SW480 (cell line): ENCODE data around the gene CDCP2.

Experiments
- DNase-seq: peaks from one replicate; pipeline ENCODE4 v3.0.0-alpha.2; 2016; ENCODE audit warnings: low spot score

CDCP2 gene

GRCh38 chr1:54152696-54153095, at the start of gene CDCP2:
Gene CDCP2 (minus strand): TSS chr1:54153000. CDS start chr1:54152922, 78 bp downstream.
- no peak for DNase-seq

GRCh38 chr1:54200519-54200997, 47.8 kb upstream of the CDCP2 start:
- no peak for DNase-seq

GRCh38 chr1:54199765-54200518, 47.1 kb upstream of the CDCP2 start, which contains the start of the genes CYB5RL and MRPL37:
Gene CYB5RL (minus strand): TSS chr1:54200030. CDS start chr1:54195616, 4,414 bp downstream.
Gene MRPL37 (plus strand): TSS chr1:54200167. CDS start chr1:54200244, 77 bp downstream.
- peak; percentile 96 for DNase-seq

GRCh38 chr1:54199151-54199764, 46.5 kb upstream of the CDCP2 start:
- DNase-seq, result peak; percentile 8

- DNase-seq, result no peak
Observed at GRCh38 chr1:54193453-54193852, 40.7 kb upstream of the CDCP2 start.

GRCh38 chr1:54191525-54191924, 38.7 kb upstream of the CDCP2 start:
- no peak for DNase-seq

- no peak for DNase-seq
Observed at GRCh38 chr1:54190526-54190925, 37.7 kb upstream of the CDCP2 start.

- DNase-seq, result no peak
Observed at GRCh38 chr1:54188291-54188690, 35.5 kb upstream of the CDCP2 start.

GRCh38 chr1:54186056-54186455, 33.3 kb upstream of the CDCP2 start:
- no peak for DNase-seq

GRCh38 chr1:54180701-54181360, 28.0 kb upstream of the CDCP2 start:
- DNase-seq, result no peak

- DNase-seq, result no peak
Observed at GRCh38 chr1:54178296-54179070, 25.7 kb upstream of the CDCP2 start.

- no peak for DNase-seq
Observed at GRCh38 chr1:54177726-54178125, 24.9 kb upstream of the CDCP2 start.

GRCh38 chr1:54176621-54177327, 24.0 kb upstream of the CDCP2 start:
- DNase-seq, result no peak

- no peak for DNase-seq
Observed at GRCh38 chr1:54174106-54174505, 21.3 kb upstream of the CDCP2 start.

- no peak for DNase-seq
Observed at GRCh38 chr1:54173681-54174080, 20.9 kb upstream of the CDCP2 start.

GRCh38 chr1:54172614-54173599, 20.1 kb upstream of the CDCP2 start:
- no peak for DNase-seq

GRCh38 chr1:54171606-54172005, 18.8 kb upstream of the CDCP2 start:
- no peak for DNase-seq

- no peak for DNase-seq
Observed at GRCh38 chr1:54171016-54171415, 18.2 kb upstream of the CDCP2 start.

- no peak for DNase-seq
Observed at GRCh38 chr1:54169068-54169467, 16.3 kb upstream of the CDCP2 start.
